ES-I3 (cell line): ENCODE data around the gene ENTHD1.

Experiments
- H3K36me3 ChIP-seq: 2 replicates; pipeline ENCODE4 v1.6.1; 2013; ENCODE audit warnings: mild to moderate bottlenecking, low read length, control low read depth, moderate library complexity; ENCODE audit not compliant: insufficient read depth
- H3K4me1 ChIP-seq: 2 replicates; pipeline ENCODE4 v1.6.1; 2013; ENCODE audit warnings: mild to moderate bottlenecking, control low read depth, low read length; ENCODE audit not compliant: insufficient read depth
- H3K9ac ChIP-seq: 2 replicates; pipeline ENCODE4 v1.6.1; 2013; ENCODE audit warnings: low read depth, mild to moderate bottlenecking, low read length, moderate library complexity
- H3K9me3 ChIP-seq: 2 replicates; pipeline ENCODE4 v1.6.1; 2013; ENCODE audit warnings: mild to moderate bottlenecking, low read length, moderate library complexity; ENCODE audit not compliant: control insufficient read depth, insufficient read depth

Gene ENTHD1, protein sequence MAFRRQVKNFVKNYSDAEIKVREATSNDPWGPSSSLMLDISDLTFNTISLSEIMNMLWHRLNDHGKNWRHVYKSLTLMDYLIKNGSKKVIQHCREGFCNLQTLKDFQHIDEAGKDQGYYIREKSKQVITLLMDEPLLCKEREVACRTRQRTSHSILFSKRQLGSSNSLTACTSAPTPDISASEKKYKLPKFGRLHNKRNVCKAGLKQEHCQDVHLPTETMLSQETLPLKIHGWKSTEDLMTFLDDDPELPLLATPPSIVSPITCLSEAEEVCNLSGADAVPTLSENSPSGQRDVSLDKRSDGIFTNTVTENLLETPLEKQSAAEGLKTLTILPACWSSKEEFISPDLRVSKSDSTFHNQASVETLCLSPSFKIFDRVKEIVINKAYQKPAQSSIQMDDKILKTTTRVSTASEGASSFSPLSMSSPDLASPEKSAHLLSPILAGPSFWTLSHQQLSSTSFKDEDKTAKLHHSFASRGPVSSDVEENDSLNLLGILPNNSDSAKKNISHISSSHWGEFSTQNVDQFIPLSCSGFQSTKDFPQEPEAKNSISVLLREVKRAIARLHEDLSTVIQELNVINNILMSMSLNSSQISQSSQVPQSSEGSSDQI

DNA sequence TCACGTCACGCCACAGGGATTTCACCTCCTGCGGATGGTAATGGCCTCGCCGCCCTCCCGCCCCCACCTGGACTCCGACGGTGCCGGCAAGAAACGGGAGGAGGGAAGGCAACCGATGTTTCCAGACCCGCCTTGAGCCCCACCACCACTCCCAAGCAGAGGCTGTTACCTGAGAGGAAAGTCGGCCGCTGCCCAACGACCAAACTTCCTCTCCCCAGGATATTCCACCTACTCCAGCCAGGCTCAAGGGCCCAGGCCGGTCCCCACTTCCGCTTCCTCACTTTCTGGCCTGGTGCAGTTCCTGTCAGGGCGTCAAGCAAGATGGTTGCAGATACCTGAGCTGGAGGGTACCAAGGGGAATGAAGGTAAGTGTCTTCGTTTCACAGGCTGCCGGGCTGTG lies at the start of gene ENTHD1:
Gene ENTHD1 (minus strand): TSS at position 235 of the 400 bp plus-strand sequence. CDS start 6,012 bp downstream, outside the sequence.
- H3K9me3 ChIP-seq, result no peaks in the 10 kb centered on the region
- no peak within 1 kb of the TSS for H3K9ac ChIP-seq
- no peaks in the 10 kb centered on the region for H3K36me3 ChIP-seq
- no peaks in the 10 kb centered on the region for H3K4me1 ChIP-seq

DNA sequence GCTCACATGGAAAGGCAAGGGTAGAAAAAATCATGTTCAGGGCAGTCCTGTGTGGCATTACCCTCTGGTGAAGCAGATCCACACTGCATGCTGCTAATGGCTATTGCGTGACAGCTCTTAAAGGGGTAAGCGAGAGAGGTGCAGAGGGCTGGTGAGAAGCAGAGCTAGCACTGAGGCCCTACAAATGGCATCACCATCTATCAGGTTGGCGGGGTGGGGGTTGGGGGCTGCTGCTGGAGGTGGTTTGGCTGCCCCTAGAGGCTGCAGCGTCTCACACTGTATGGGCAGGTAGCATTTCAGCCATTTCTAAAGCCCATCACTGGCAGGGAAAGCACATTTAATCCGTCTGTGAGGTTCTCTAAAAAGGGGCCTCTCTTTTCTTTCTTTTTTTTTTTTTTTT lies 49.8 kb upstream of the ENTHD1 start:
- H3K9ac ChIP-seq, result no peak overlapping the region
- H3K9me3 ChIP-seq, result no peaks in the 10 kb centered on the region
- peaks cover 39% of the 10 kb centered on the region for H3K4me1 ChIP-seq
- no peaks in the 10 kb centered on the region for H3K36me3 ChIP-seq

- peaks cover 39% of the 10 kb centered on the region for H3K4me1 ChIP-seq
- H3K9ac ChIP-seq, result no peak overlapping the region
- H3K36me3 ChIP-seq, result no peaks in the 10 kb centered on the region
- H3K9me3 ChIP-seq, result no peaks in the 10 kb centered on the region
Measured at GRCh38 chr22:39942439-39943230, 49.1 kb upstream of the ENTHD1 start.

DNA sequence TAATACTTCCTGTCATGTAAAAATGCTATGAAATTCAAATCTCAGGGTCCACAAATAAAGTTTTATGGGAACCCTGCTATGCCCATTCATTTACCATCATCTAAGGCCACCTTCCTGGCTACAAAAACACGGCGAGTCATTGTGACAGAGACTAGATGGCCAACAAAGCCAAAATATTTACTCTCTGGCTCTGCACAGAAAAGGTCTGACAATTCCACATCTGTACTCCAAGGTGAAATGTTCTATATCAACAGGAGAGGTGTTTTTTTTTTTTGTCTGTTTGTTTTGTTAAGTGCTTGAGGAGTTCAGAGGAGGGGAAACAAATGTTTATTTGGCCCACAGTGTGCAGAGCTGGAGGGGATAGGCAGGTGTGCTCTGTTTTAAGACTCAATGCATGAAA lies 48.0 kb upstream of the ENTHD1 start:
- H3K4me1 ChIP-seq, result peaks cover 35% of the 10 kb centered on the region
- no peak overlapping the region for H3K9ac ChIP-seq
- no peaks in the 10 kb centered on the region for H3K9me3 ChIP-seq
- no peaks in the 10 kb centered on the region for H3K36me3 ChIP-seq

DNA sequence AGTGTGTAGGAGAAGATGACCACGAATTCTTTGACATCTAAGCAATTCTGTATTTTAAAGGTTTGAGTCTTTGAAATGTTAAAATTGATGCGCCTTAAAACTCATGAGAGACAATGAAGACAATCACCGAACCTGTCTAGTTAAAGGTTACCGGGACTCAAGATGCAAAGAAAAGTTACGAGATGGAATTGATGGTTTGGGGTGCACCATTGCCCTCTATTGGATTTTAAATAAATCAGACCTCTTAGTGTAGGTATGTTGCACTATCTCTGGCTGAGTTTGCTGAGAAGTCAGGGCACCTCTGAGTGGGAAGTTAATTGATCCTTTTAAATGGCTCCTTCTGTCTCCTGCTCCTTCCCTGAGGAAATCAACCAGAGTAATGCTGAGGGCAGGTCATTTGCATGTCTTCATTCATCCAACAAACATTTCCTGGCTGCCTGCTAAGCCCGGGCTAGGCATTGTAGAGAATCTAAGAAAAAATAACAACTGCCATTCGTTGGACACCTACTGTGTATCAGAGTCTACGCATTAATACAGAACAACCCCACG lies 47.3 kb upstream of the ENTHD1 start:
- Histone ChIP-seq H3K36me3 (no peaks in the 10 kb centered on the region), H3K9me3 (no peaks in the 10 kb centered on the region), H3K4me1 (peaks cover 32% of the 10 kb centered on the region), H3K9ac (no peak overlapping the region)

GRCh38 chr22:39939830-39940229 lies 46.3 kb upstream of the ENTHD1 start:
- no peaks in the 10 kb centered on the region for H3K36me3 ChIP-seq
- peaks cover 29% of the 10 kb centered on the region for H3K4me1 ChIP-seq
- H3K9ac ChIP-seq, result no peak overlapping the region
- H3K9me3 ChIP-seq, result no peaks in the 10 kb centered on the region

DNA sequence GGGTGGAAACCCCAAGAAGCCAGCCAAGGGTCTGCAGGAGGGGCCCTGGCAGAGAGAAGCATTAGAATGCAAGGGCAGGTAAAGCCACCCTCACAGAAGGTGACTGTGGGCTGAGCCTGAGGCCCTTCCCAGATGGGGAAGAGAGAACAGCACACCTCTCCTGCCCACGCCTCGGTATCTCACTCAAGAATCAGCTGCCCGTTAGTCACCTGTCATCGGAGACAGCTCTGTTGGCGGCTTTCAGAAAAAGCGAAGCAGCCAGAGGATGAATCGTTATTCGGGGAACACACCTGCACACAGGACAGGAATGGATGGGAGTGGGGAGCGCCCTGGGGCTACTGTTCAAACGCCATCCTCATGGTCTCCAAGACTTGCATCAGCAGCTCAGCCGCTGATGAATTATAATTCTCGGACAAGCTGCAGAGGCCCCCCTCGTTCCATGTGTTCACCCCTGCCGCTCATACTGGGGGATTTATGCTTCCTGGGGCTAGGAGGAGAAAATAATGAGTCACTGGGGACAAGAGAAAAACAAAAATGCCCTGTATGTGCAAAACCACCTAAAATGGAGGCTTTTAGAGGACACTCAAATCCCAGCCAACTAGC lies 45.0 kb upstream of the ENTHD1 start:
- Histone ChIP-seq H3K4me1 (peaks cover 22% of the 10 kb centered on the region), H3K36me3 (no peaks in the 10 kb centered on the region), H3K9ac (no peak overlapping the region), H3K9me3 (no peaks in the 10 kb centered on the region)

GRCh38 chr22:39937906-39938305 lies 44.3 kb upstream of the ENTHD1 start:
- H3K9me3 ChIP-seq, result no peaks in the 10 kb centered on the region
- no peak overlapping the region for H3K9ac ChIP-seq
- no peaks in the 10 kb centered on the region for H3K36me3 ChIP-seq
- peaks cover 23% of the 10 kb centered on the region for H3K4me1 ChIP-seq

DNA sequence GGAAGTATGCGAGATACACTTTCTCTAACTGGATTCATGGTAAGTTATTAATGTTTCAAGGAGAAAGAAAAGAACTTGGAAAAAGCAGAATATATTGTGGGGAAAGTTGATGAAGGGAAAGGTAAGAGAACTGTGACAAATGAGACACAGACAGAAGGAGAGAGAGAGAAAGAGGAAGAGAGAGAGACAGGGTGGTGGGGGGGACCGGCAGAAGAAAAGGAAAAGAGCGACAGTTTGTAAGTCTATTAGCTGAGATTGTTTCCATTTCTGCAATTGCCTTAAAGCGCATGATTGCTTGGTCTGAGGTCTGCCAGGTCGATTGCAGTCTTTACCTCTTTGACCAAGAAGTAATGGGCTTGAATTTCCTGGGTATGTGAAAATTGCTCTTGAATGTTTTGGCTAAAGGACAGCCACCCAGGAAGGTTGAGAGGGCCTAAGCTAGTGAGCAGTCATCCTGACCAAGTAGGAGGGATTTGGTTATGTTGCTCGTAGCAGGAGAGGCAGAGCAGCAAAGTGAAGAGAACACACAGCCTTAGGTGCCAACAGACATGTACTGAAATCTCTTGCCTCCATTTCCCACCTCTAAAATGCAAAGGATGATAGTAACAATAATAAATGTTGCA lies 43.1 kb upstream of the ENTHD1 start:
- Histone ChIP-seq H3K36me3 (no peaks in the 10 kb centered on the region), H3K9me3 (no peaks in the 10 kb centered on the region), H3K4me1 (peaks cover 19% of the 10 kb centered on the region), H3K9ac (no peak overlapping the region)

DNA sequence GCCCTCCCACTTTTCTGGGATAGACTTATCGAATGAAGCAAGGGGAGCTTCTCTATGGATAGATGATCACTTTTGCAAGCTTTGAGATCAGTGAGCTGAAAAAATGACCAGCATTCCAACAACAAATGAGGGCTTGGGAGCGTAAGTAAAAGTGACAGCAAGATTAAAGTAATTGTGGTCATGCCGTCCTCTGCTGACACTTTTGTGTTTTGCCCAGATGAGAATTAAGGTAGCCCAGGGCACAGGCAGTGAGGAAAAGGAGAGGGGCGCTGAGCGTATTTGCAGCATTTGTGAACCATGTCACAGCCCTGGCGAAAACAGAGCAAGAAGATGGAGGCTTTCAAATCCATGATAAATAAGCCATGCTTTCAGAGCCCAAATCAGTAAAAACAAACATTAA lies 42.1 kb upstream of the ENTHD1 start:
- no peaks in the 10 kb centered on the region for H3K36me3 ChIP-seq
- H3K9me3 ChIP-seq, result no peaks in the 10 kb centered on the region
- H3K4me1 ChIP-seq, result peaks cover 11% of the 10 kb centered on the region
- H3K9ac ChIP-seq, result no peak overlapping the region

- Histone ChIP-seq H3K9me3 (no peaks in the 10 kb centered on the region), H3K9ac (no peak overlapping the region), H3K36me3 (no peaks in the 10 kb centered on the region), H3K4me1 (peaks cover 8% of the 10 kb centered on the region)
Measured at GRCh38 chr22:39935116-39935515, 41.6 kb upstream of the ENTHD1 start.

DNA sequence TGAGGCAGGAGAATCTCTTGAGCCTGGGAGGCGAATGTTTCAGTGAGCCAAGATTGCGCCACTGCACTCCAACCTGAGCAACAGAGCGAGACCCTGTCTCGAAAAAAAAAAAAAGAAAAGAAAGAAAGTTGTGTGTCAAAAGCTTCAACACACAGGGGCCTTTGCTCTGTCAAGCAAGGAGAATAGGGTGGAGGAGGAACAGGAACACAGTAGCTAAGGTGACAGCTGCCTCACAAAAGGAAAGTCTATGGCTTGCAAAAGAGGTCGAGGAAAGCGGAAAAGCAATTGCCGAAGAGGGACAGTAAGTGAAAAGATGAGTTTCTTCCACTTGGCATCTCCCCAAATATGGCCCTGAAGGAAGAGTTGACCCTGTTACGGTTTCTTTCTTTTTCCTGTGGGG lies 40.2 kb upstream of the ENTHD1 start:
- no peaks in the 10 kb centered on the region for H3K9me3 ChIP-seq
- peaks cover 8% of the 10 kb centered on the region for H3K4me1 ChIP-seq
- no peaks in the 10 kb centered on the region for H3K36me3 ChIP-seq
- no peak overlapping the region for H3K9ac ChIP-seq

- Histone ChIP-seq H3K36me3 (no peaks in the 10 kb centered on the region), H3K4me1 (peaks cover 8% of the 10 kb centered on the region), H3K9ac (no peak overlapping the region), H3K9me3 (no peaks in the 10 kb centered on the region)
Measured at GRCh38 chr22:39932918-39933649, 39.5 kb upstream of the ENTHD1 start.
